Measurements from ENCODE around the gene ADAMTSL2.

Gene ADAMTSL2

DNA sequence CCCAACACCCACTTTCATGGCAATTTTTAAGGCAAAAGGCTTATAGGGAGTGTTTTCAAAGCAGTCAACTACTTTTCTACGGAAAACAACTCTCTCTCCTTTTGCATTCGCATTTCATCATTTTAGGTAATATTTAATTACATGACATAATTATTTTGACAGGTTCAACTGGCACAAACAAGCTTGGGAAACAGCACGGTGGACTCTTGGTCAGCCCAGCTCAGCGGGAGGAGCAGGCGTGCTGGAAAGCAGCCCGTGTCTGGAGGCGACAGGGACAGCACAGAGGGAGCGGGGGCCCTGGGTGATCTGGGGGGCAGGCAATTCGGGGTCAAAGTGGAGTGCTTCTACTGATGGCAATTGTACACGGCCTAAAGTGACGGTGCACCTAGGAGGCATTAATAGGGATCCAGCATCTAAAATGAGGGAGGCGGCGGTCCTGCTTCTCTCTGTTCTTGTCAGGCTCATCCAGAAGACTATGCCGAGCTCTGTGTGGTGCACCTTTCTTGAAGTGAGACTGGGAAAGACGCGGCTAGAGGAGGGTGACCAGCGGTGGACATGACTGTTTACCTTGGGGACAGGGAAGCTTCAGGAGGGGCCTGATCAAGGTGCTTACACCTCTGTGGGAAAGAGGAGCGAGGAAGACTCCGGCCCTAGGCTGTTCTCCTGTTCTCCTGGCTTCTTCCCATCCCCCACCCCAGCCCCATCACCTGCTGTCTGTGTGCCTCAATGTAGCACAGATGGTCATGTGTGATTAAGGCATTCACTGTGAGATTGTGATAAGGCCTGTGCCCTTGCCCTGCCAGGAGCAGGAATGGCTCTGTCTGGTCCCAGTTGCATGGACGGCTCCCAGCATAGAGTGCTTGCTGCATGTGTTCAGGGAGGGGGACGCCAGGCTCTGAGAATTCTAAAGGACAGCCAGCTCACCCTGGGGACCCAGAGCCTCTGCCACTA, 13.1 kb upstream of the ADAMTSL2 start:
- no peaks in the 10 kb centered on the region for H3K36me3 Mint-ChIP-seq (ENCODE audit: low read depth)
- no peaks in the 10 kb centered on the region for H3K4me1 Mint-ChIP-seq (ENCODE audit: low read depth)
- no peaks in the 10 kb centered on the region for H3K9me3 Mint-ChIP-seq
- DNase-seq, result no peak
- no peaks in the 10 kb centered on the region for H3K27me3 Mint-ChIP-seq
- no peak overlapping the region for H3K4me3 Mint-ChIP-seq
- no peak overlapping the region for H3K27ac Mint-ChIP-seq

DNA sequence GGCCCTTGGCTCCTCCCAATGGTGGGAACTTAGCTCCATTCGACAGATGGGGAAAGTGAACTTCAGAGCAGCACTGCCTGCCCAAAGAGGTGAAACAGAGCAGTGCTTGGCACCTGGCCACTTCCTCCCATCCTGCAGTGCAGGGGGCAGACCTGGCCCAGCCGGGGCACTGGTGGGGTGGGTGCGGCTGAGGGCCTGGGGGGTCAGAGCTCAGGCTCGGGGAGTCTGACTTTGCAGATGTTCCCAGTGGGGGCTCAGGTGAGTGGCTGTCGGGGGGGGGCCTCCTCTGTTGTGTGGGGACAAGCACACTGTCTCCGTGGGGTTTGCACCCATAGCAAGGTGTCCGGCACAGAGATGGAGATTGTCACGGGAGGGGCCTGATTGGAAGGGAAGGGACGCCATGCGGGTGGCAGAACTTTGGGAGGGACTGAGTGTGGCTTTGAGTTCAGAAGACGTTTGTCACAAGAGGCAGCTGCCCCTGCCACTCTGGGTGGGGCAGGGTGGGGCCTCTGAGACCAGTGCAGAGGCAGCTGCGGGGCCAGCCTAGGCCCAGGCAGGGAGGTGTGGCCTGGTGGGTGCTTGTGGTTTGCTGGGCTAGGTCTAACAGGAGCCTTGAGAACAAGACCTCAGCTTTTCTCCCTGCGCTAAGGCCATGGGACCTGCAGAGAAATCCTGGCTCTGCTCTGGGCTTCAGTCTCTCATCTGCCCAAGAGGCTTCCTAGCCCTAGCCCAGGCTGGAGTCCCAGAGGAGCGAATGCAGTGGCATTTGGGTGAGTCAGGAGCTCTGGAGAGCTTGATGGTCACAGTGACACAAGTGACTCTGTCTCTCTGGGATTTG, 12.2 kb upstream of the ADAMTSL2 start:
- no peak overlapping the region for H3K27ac Mint-ChIP-seq
- no peaks in the 10 kb centered on the region for H3K36me3 Mint-ChIP-seq (ENCODE audit: low read depth)
- H3K9me3 Mint-ChIP-seq, result no peaks in the 10 kb centered on the region
- H3K27me3 Mint-ChIP-seq, result no peaks in the 10 kb centered on the region
- H3K4me1 Mint-ChIP-seq (ENCODE audit: low read depth), result peaks cover 4% of the 10 kb centered on the region
- no peak overlapping the region for H3K4me3 Mint-ChIP-seq
- DNase-seq, result no peak

DNA sequence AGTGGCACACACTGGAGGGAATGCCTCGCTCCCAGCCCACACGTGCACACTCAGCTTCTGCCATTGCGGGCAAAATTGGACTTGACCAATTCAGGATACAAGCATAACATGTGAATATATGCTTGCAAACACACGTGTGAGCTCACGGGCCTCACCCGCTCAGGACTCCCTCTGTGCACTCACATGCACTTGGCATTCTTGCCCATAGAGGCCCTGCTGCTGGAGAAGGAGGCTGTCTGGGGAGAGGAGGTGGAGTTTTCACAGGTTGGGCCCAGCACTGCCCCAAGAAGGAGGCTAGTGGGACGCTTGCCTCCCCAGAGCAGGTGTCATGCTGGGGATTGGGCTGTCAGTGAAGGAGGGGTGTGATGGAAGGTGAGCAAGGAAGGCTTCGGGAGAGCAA, 11.4 kb upstream of the ADAMTSL2 start:
- Mint-ChIP-seq H3K4me3 (no peak overlapping the region), H3K4me1 (ENCODE audit: low read depth) (peaks cover 4% of the 10 kb centered on the region), H3K9me3 (no peaks in the 10 kb centered on the region), H3K27ac (no peak overlapping the region), H3K36me3 (ENCODE audit: low read depth) (no peaks in the 10 kb centered on the region), H3K27me3 (peaks cover under 1% of the 10 kb centered on the region)
- DNase-seq, result no peak

DNA sequence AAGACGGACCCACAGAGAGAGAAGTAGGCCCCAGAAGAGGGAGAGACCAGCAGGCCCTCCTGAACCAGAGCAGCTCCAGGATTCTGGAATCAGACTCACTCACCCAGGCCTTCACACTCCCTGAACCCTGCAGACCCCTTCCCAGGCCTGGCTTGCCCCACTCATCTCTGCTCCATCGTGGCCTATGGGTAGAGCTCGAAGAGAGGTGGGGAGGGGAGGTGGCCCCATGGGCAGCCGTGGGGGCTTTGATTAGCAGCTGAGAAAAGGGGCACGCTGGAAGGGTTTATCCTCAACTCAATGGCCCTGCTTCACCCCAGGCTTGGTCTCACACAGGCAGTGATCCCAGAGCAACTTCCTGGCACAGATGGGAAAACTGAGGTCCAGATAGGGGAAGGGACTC, 10.4 kb upstream of the ADAMTSL2 start:
- Mint-ChIP-seq H3K36me3 (ENCODE audit: low read depth) (no peaks in the 10 kb centered on the region), H3K27ac (no peak overlapping the region), H3K9me3 (no peaks in the 10 kb centered on the region), H3K4me3 (no peak overlapping the region), H3K4me1 (ENCODE audit: low read depth) (peaks cover 4% of the 10 kb centered on the region), H3K27me3 (peaks cover 2% of the 10 kb centered on the region)
- DNase-seq, result no peak

DNA sequence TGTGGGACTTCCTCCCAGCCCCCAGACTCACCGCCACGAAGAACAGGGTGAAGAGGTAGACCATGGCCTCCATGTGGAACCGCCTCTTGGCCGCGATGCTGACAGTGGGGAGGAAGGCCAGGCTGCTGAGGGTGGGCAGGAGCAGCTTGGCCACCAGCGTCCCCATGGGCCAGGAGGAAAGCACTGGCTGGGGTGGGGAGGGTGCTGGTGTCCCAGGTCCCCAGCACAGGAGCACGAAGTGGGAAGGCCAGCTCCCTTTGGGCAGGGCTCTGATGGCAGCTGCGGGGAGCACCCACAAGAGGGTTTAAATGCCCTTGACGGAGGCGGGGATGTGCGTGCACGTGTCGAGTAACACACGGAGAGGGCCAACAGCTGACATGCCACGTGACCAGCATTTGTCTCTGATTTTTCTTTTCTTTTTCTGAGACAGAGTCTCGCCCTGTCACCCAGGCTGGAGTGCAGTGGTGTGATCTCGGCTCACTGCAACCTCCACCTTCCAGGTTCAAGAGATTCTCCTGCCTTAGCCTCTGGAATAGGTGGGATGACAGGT, 9.8 kb upstream of the ADAMTSL2 start, which contains the start of gene MYMK:
Gene MYMK, minus strand, starts transcription at position 281 of the 550 bp plus-strand sequence. Its CDS starts 115 bp downstream, at position 166.
- H3K4me3 Mint-ChIP-seq, result no peak within 1 kb of the TSS
- H3K27me3 Mint-ChIP-seq, result peaks cover 2% of the 10 kb centered on the region
- H3K4me1 Mint-ChIP-seq (ENCODE audit: low read depth), result peaks cover 4% of the 10 kb centered on the region
- no peaks in the 10 kb centered on the region for H3K36me3 Mint-ChIP-seq (ENCODE audit: low read depth)
- no peak within 1 kb of the TSS for H3K27ac Mint-ChIP-seq
- no peak for DNase-seq
- H3K9me3 Mint-ChIP-seq, result no peaks in the 10 kb centered on the region

DNA sequence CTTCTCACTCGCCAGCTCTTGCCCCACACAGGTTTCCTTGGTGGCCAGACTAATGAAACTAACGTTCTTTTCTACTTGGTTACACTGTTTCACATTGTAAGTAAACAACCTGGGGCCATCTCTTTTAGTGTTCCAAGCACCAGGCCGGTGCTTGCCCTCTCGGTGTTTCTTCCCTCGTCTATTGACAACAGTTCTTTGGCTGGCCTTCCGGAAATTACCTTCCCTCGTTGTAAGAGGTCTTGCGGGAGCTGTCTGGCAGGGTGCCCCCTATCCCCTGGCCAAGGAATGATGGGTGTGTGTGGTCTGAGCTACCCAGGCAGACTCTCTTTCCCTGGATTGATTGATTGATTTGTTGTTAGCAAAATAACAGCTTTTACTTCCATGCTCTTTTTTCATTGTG, 8.8 kb upstream of the ADAMTSL2 start:
- Mint-ChIP-seq H3K27me3 (peaks cover 2% of the 10 kb centered on the region), H3K4me3 (no peak overlapping the region), H3K27ac (no peak overlapping the region), H3K9me3 (no peaks in the 10 kb centered on the region), H3K36me3 (ENCODE audit: low read depth) (no peaks in the 10 kb centered on the region), H3K4me1 (ENCODE audit: low read depth) (peaks cover 4% of the 10 kb centered on the region)
- DNase-seq, result no peak

DNA sequence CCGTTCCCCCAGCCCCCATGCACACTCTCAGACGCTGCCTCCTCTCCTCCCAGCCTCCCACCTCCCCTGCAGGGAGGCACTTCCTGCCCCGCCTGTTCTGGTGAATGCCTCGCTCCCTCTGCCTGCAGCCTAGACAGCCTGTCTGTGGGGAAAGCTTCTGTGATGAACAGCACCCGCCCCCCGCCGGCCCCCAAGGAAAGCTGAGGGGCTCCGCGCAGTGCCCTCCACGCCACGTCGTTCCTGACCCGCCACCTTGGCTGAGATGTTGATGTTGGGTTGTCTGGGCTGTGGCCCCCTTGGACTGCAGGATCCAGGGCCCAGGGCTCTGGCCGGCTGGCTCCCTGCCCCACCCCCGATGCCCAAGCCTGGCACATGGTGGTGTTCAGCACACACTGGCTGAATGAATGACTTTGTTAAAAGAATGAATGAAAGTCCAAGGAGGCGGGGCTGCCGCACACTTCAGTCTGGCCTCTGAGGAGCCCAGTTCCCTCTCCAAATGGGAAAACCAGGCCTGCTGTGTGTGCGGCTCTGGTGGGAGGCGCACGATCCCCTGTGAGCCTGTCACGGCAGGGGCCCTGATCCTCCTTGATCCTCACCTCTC, 7.7 kb upstream of the ADAMTSL2 start:
- Mint-ChIP-seq H3K9me3 (no peaks in the 10 kb centered on the region), H3K36me3 (ENCODE audit: low read depth) (no peaks in the 10 kb centered on the region), H3K4me3 (no peak overlapping the region), H3K4me1 (ENCODE audit: low read depth) (peaks cover 4% of the 10 kb centered on the region), H3K27me3 (peaks cover 2% of the 10 kb centered on the region), H3K27ac (no peak overlapping the region)
- DNase-seq, result no peak

DNA sequence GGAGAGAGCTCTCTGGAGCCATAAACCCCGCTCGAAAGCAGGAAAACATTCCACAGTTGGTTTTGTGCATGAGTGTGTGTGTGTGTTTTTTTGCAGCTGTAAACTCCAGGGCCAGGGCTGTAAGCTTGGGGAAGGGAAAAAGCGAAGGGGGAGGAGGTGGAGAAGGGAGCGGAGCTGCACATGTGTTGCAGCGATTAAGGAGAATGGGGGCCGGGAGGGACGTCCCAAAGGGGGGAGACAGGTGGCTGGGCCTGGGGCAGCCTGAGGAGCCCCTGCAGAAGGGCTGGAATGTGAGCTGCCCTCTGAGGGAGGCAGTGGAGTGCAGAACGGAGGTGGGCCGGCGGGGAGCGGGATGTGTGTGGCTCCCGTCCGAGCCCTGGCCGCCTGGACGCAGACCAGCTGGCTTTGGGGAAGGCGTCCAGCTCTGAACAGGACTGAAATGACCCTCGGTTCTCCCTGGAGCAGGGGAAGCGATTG, 7.0 kb upstream of the ADAMTSL2 start:
- Mint-ChIP-seq H3K9me3 (no peaks in the 10 kb centered on the region), H3K4me1 (ENCODE audit: low read depth) (peaks cover 4% of the 10 kb centered on the region), H3K27me3 (peaks cover 2% of the 10 kb centered on the region), H3K36me3 (ENCODE audit: low read depth) (no peaks in the 10 kb centered on the region), H3K27ac (no peak overlapping the region), H3K4me3 (no peak overlapping the region)
- DNase-seq, result no peak

DNA sequence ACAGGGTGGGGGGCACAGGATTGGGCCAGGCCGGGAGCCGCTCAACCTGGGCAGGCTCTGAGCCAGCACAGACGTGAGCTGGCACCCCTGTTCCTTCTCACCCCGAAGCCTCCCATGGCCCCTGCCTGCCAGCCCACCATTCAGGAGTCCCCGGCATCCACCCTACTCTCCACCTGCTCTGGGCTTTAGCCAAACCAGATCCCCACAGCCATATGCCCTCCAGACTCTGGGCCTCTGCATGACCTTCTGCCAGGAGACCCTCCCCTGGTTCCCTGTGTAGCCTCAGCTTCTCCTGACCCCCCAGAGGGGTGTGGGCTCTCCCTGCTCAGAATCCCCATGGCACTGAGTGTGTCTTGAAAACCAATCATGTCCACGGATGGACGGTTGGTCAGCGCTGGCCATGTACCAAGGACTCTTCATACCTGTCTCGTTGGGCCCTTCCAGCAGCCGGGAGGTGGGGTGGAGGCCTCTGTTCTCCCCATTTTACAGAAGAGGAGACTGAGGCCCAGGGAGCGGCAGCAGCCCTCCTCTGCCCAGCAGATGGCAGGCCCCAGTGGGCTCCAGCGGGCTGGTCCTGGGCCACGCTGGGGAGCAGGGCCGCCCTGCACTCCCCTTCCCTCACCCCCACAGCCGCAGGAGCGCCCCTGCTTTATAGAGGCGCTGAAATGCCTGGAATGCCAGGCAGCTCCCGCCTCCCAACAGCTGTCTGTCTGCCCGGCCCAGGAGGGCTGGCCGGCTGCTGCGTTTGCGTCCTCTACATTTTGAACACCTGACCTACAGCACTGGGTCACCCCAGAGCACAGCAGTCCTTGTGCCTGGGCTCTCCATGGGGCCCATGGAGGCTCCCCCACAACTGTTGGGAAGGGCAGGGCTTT, 6.3 kb upstream of the ADAMTSL2 start:
- no peak overlapping the region for H3K27ac Mint-ChIP-seq
- peaks cover 10% of the 10 kb centered on the region for H3K4me1 Mint-ChIP-seq (ENCODE audit: low read depth)
- H3K4me3 Mint-ChIP-seq, result no peak overlapping the region
- no peaks in the 10 kb centered on the region for H3K36me3 Mint-ChIP-seq (ENCODE audit: low read depth)
- no peak for DNase-seq
- H3K27me3 Mint-ChIP-seq, result peaks cover 9% of the 10 kb centered on the region
- H3K9me3 Mint-ChIP-seq, result no peaks in the 10 kb centered on the region

DNA sequence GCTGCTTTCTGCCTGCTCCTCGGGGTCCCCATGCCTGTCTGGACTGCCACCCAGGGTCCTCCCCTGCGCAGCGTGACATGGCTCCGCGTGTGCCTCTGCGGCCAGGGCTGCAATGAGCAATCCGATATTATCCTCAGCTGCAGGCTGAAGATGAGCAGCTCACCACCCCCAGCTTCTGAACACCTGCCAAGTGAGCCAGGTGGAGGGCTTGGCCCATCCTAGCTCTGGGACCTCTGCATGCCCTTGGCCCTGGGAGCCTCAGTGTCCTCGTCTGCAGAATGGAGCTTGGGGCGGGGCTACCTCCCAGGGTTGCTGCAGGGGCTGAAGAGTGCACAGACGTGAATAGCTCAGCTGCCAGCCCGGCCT, 5.6 kb upstream of the ADAMTSL2 start:
- no peak overlapping the region for H3K27ac Mint-ChIP-seq
- H3K4me3 Mint-ChIP-seq, result no peak overlapping the region
- H3K36me3 Mint-ChIP-seq (ENCODE audit: low read depth), result no peaks in the 10 kb centered on the region
- H3K4me1 Mint-ChIP-seq (ENCODE audit: low read depth), result peaks cover 13% of the 10 kb centered on the region
- H3K9me3 Mint-ChIP-seq, result no peaks in the 10 kb centered on the region
- H3K27me3 Mint-ChIP-seq, result peaks cover 13% of the 10 kb centered on the region
- no peak for DNase-seq

DNA sequence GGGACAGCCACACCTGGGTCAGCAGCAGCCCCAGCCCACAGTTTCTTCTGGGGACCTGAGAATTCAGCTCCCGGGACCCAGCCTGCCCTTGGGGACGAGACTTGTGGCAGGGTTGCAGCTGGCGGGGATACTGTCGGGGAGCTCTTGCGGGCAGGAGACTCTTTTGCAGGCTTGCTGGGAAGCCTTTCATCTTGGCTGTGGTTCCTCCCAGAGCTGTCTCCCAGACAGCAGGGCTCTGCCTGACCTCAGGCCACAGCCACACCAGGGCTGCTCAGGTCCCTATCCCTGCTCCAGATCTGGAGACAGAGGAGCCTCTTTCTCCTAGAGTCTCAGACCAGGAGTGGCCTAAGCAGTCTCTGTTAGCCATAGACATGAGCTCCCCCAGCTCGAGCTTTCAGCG, 5.0 kb upstream of the ADAMTSL2 start:
- Mint-ChIP-seq H3K27me3 (peaks cover 13% of the 10 kb centered on the region), H3K36me3 (ENCODE audit: low read depth) (no peaks in the 10 kb centered on the region), H3K4me3 (no peak overlapping the region), H3K4me1 (ENCODE audit: low read depth) (peaks cover 15% of the 10 kb centered on the region), H3K27ac (no peak overlapping the region), H3K9me3 (no peaks in the 10 kb centered on the region)
- DNase-seq, result no peak

DNA sequence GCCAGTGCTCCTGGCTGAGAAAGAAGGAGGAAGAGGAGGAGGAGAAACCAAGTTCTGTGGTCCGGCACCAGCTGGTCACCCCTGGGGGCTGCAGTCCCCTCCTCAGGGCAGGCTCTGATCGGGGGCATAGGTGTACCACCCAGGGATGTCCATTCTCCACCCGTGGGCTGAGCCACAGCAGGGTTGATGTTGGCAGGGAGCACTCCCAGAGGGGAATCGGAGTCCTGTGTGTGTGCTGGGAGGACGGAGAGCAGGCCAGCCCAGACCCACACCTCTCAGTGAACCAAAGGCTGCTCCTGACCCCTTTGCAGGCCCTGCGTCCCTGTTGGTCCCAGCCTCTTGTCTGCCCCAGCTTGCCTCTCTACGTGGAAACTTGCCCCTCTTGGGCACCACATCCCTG, 4.6 kb upstream of the ADAMTSL2 start:
- Mint-ChIP-seq H3K27ac (no peak overlapping the region), H3K4me3 (no peak overlapping the region), H3K36me3 (ENCODE audit: low read depth) (no peaks in the 10 kb centered on the region), H3K27me3 (peaks cover 13% of the 10 kb centered on the region), H3K4me1 (ENCODE audit: low read depth) (peaks cover 15% of the 10 kb centered on the region), H3K9me3 (no peaks in the 10 kb centered on the region)
- no peak for DNase-seq

DNA sequence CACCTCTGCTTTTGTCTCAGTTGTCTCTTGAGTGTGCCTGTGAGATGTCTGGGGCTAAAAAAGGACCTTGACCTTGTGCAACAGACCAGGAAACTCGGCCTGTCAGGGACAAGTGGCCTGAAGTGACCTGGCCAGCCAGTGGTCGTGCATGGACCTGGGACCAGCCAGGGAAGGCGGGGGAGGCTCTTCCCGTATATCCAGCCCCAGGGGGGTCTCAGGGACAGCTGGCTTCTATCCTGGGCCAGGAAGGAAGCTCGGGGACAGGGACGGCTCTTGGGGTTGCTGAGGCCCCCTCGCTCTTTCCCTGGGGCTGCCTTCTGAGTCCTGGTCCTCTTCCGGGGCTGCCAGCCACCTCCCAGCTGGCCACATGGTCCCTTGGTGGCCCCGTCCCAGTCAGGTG, 3.2 kb upstream of the ADAMTSL2 start:
- no peak overlapping the region for H3K27ac Mint-ChIP-seq
- H3K9me3 Mint-ChIP-seq, result no peaks in the 10 kb centered on the region
- H3K4me1 Mint-ChIP-seq (ENCODE audit: low read depth), result peaks cover 15% of the 10 kb centered on the region
- peaks cover 21% of the 10 kb centered on the region for H3K27me3 Mint-ChIP-seq
- H3K4me3 Mint-ChIP-seq, result no peak overlapping the region
- no peak for DNase-seq
- H3K36me3 Mint-ChIP-seq (ENCODE audit: low read depth), result no peaks in the 10 kb centered on the region

Measured in activated T-cell treated with anti-CD3 and anti-CD28 coated beads, Interleukin-2, amount 50 U/mL, for 24 hours (primary cell).